AG04449 (cell line): ENCODE data around the gene FCER1A.
"Not testable (repeated sequence)": the region's sequence is repeated elsewhere in the genome, so short reads cannot be mapped to it uniquely, and the experiment has no call there.

Source experiments
- CTCF ChIA-PET: fragments of 350-600 bp; formaldehyde crosslinking; extraction: SDS; loops from one replicate; lab custom pipeline; 2021; ENCODE audit warnings: antibody characterized with exemption; lab: Yijun Ruan, JAX
- POLR2A ChIA-PET: fragments of 400-600, 350-600 bp; formaldehyde crosslinking; extraction: SDS; loops from one replicate; lab custom pipeline; 2020; ENCODE audit warnings: antibody characterized with exemption, inconsistent platforms; lab: Yijun Ruan, JAX
- DNase-seq: peaks from one replicate; pipeline ENCODE4 v3.0.0-alpha.2; 2010; ENCODE audit warnings: low read depth, low spot score
- H3K4me3 ChIP-seq: 2 replicates; pipeline ENCODE4 v1.5.1; 2011; ENCODE audit warnings: low read depth, mild to moderate bottlenecking, control low read depth, low read length
- CTCF ChIP-seq: IDR thresholded peaks from one replicate; pipeline ENCODE4 v1.5.1; 2011; ENCODE audit warnings: mild to moderate bottlenecking, moderate library complexity, low read length, control low read depth, inconsistent platforms; ENCODE audit not compliant: insufficient read depth; ENCODE audit errors: missing control alignments

The FCER1A gene

GRCh38 chr1:159339536-159339935 lies 37.4 kb downstream of the FCER1A start:
- no peak for TF ChIP-seq CTCF
- ChIA-PET POLR2A (no interaction called here), CTCF (no interaction called here)
- DNase-seq: no peak
- no peak overlapping the region for H3K4me3 ChIP-seq

DNA sequence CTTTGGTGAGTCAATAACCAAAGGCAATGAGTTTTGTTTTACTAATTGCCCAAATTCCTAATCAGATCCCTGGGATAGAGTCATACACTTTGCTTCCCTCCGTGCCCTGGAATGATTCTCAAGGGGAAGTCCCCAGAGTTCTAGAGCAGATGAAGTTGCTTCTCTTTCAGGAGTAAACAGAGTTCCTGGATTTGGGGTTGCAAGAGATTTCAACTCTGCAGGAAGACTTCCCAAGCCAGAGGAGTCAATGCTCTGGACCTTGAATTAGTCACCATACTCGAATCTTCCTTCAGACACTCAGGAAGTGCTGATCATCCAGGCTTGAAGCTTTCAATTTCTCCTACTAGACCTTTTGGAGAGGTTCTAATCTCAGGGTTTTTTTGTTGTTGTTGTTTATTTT lies 39.6 kb downstream of the FCER1A start:
- ChIA-PET CTCF (no interaction called here), POLR2A (no interaction called here)
- H3K4me3 ChIP-seq: no peak overlapping the region
- no peak for TF ChIP-seq CTCF
- DNase-seq: no peak

DNA sequence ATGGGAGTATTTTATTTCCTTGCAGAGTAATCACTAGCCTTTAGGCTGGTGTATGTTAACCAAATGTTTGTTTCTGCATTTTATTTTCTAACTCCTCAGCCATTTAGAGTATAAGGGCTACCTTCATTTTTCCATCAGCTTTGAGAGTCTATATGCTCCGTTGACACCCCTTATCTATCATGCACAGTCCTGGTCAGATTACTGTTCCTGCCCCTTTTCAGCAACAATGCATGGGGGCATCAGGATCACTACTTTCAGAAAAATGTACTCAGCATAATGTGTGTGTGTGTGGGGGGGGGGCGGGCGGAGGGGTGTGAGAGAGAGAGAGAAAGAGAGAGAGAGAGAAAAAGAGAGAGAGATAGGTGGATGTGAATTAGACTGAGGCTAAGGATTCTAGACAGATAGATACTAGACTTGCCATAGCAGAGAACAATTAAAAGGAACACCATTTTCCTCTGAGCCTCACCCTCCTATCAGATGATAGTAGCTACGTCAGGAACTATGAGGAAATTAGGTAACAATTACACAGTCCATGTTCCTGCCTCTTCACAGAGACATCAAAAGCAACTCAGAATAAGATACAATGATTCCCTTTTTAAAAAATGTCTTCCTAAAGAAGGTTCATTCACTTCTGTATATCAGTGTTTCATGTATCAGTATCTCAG lies 40.8 kb downstream of the FCER1A start:
- H3K4me3 ChIP-seq: no peak overlapping the region
- no peak for DNase-seq
- TF ChIP-seq CTCF: no peak
- CTCF ChIA-PET: no interaction called here
- POLR2A ChIA-PET: no interaction called here

DNA sequence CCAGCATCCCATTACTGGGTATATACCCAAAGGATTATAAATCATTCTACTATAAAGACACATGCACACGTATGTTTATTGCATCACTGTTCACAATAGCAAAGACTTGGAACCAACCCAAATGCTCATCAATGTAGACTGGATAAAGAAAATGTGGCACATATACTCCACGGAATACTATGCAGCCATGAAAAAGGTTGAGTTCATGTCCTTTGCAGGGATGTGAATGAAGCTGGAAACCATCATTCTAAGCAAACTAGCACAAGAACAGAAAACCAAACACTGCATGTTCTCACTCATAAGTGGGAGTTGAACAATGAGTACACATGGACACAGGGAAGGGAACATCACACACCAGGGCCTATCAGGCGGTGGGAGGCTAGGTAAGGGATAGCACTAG lies 47.2 kb downstream of the FCER1A start:
- H3K4me3 ChIP-seq, CTCF ChIA-PET, DNase-seq, POLR2A ChIA-PET: not testable (repeated sequence)

GRCh38 chr1:159352436-159352835 lies 50.3 kb downstream of the FCER1A start:
- no peak for TF ChIP-seq CTCF
- H3K4me3 ChIP-seq: no peak overlapping the region
- no peak for DNase-seq
- POLR2A ChIA-PET: no interaction called here
- CTCF ChIA-PET: no interaction called here
